Glutamatergic neuron (in vitro differentiated cells): ENCODE results near the gene R3HDM4. TPM values are rescaled to one million over a fixed set of nuclear protein-coding genes. Genes with fewer than 3 reads are reported as not detected.

ENCODE experiments used
- DNase-seq: peaks from one replicate; pipeline ENCODE4 v3.0.0; 2022
- H3K27ac Mint-ChIP-seq: one replicate; pipeline ENCODE4 v1.8.0; 2020; ENCODE audit warnings: mild to moderate bottlenecking, mixed read lengths, inconsistent platforms; ENCODE audit not compliant: unreplicated experiment
- H3K27me3 Mint-ChIP-seq: one replicate; pipeline ENCODE4 v1.8.0; 2020; ENCODE audit warnings: mild to moderate bottlenecking, moderate library complexity, mixed read lengths, inconsistent platforms; ENCODE audit not compliant: unreplicated experiment
- H3K36me3 Mint-ChIP-seq: one replicate; pipeline ENCODE4 v1.8.0; 2020; ENCODE audit warnings: mild to moderate bottlenecking, mixed read lengths, inconsistent platforms; ENCODE audit not compliant: unreplicated experiment
- H3K4me1 Mint-ChIP-seq: one replicate; pipeline ENCODE4 v1.8.0; 2020; ENCODE audit warnings: mild to moderate bottlenecking, low read depth, mixed read lengths, inconsistent platforms; ENCODE audit not compliant: unreplicated experiment
- H3K4me3 Mint-ChIP-seq: one replicate; pipeline ENCODE4 v1.8.0; 2020; ENCODE audit warnings: mild to moderate bottlenecking, mixed read lengths, inconsistent platforms; ENCODE audit not compliant: unreplicated experiment
- H3K9me3 Mint-ChIP-seq: one replicate; pipeline ENCODE4 v1.8.0; 2020; ENCODE audit warnings: mild to moderate bottlenecking, moderate library complexity, mixed read lengths, inconsistent platforms; ENCODE audit not compliant: unreplicated experiment
- CTCF ChIP-seq: fragments of 200-600 bp; sonication (generic); IDR thresholded peaks from one replicate; pipeline ENCODE4 v1.5.0; 2021; ENCODE audit not compliant: partially characterized antibody, unreplicated experiment
- total RNA-seq: library from RNA; stranded (reverse); fragmentation: NEBNext Ultra II Directional; extraction: Animal tissue kit (Norgen Biotek cat#: 25700); gene quantifications from one replicate; pipeline ENCODE4 v1.2.1, GENCODE V29; 2021; ENCODE audit not compliant: unreplicated experiment

The R3HDM4 gene
- total RNA-seq, 1 donor from 2014 or later = 61.9 TPM

GRCh38 chr19:872266-872951 lies 40.6 kb downstream of the R3HDM4 start:
- peaks cover 4% of the 10 kb centered on the region for H3K4me1 Mint-ChIP-seq
- H3K36me3 Mint-ChIP-seq = peaks cover 3% of the 10 kb centered on the region
- H3K9me3 Mint-ChIP-seq = peaks cover 12% of the 10 kb centered on the region
- no peak overlapping the region for H3K27ac Mint-ChIP-seq
- peaks cover 5% of the 10 kb centered on the region for H3K27me3 Mint-ChIP-seq
- DNase-seq = peak; percentile 73
- TF ChIP-seq CTCF = no peak
- no peak overlapping the region for H3K4me3 Mint-ChIP-seq

DNA sequence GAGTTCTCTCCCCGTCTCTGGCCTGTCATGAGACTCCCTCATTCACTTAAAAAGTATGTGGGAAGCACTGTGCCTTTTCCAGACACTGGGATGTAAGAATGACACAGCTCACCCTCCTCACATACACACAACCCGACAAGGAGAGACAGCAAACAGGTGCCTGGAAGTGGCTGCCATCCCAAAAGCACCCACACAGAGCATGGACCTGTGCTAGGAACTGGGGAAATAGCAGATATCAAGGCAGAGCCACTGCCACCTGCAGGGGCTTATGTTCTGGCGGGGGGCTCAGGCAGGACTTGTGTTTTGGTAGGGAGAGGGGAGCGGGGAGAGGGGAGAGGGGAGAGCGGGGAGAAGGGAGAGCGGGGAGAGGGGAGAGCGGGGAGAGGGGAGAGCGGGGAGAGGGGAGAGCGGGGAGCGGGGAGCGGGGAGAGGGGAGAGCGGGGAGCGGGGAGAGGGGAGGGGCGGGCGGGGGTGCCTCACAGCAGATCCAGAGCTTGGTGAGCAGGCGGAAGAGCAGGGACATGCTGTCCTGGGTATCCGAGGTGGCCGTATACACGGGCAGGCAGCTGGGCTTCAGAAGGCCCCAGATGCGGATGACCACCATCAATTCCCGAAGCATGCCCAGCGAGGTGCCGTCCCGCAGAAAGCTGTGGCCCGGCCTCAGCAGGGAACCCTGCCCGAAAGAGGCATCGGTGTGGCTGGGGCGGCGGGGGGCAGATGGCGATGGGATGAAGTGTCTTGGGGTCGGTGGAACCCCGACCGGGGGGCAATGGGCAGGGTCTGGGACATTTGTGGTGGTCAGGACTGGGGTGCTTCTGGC lies 41.4 kb downstream of the R3HDM4 start:
- Mint-ChIP-seq H3K9me3 (peaks cover 12% of the 10 kb centered on the region), H3K4me1 (peaks cover 6% of the 10 kb centered on the region), H3K4me3 (no peak overlapping the region), H3K27me3 (peaks cover 5% of the 10 kb centered on the region), H3K36me3 (peaks cover 5% of the 10 kb centered on the region), H3K27ac (no peak overlapping the region)
- TF ChIP-seq CTCF = no peak
- peak; percentile 53 for DNase-seq

DNA sequence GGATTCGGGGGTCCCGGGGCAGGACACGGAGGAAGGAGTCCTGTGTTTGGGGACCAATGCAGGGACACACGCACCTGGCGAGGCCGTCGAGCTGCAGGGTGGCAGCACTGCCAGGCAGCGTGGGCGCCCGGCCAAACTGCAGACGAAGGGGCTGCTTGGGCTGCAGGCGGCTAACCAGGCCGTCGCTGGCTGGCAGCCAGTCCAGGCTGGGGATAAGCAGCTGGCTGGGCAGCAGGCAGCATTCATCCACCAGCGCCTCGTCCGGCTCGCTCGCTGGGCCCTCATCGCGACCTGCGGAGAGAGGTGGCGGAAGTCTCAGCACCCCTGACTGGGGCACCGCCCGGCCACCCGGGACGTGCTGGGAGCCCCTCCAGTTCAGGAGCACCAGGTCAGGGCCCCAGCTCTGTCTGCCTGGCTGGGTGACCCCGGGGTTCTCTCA lies 42.0 kb downstream of the R3HDM4 start:
- no peak for DNase-seq
- Mint-ChIP-seq H3K27ac (no peak overlapping the region), H3K36me3 (peaks cover 5% of the 10 kb centered on the region), H3K4me1 (peaks cover 6% of the 10 kb centered on the region), H3K27me3 (peaks cover 5% of the 10 kb centered on the region), H3K4me3 (no peak overlapping the region), H3K9me3 (peaks cover 12% of the 10 kb centered on the region)
- no peak for TF ChIP-seq CTCF

GRCh38 chr19:870314-870713 lies 42.7 kb downstream of the R3HDM4 start:
- Mint-ChIP-seq H3K27me3 (peaks cover 8% of the 10 kb centered on the region), H3K4me1 (peaks cover 6% of the 10 kb centered on the region), H3K9me3 (peaks cover 10% of the 10 kb centered on the region), H3K36me3 (peaks cover 5% of the 10 kb centered on the region), H3K27ac (no peak overlapping the region), H3K4me3 (no peak overlapping the region)
- TF ChIP-seq CTCF = no peak
- no peak for DNase-seq
